Measurements from ENCODE around the gene C7orf33. TPM values are rescaled to one million over a fixed set of nuclear protein-coding genes. Genes with fewer than 3 reads are reported as not detected.

C7orf33 gene
- total RNA-seq, 1 donor from 2014 or later = not detected

DNA sequence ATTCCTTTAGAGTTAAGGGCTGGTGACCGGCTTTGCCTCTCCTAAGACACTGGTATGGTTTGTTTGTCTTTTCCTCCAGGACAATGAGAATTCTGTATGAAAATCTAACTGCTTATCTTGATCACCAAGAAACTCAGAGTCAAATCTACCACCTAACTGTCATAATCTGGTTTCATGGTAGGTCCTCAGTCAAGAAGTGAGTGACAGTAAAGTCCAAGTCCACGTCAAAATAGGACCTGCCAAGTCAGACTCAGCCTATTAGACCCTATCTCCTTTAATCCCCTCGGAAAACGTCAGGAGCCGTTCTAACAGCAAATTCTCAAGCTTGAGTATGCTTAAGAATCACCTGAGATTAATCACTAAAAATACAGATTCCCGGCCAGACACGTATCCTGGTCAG lies 37.4 kb downstream of the C7orf33 start:
- Histone ChIP-seq H3K36me3 (no peaks in the 10 kb centered on the region), H3K4me1 (peaks cover 8% of the 10 kb centered on the region), H3K27me3 (ENCODE audit: low read depth) (no peaks in the 10 kb centered on the region), H3K4me3 (no peak overlapping the region), H3K9me3 (no peaks in the 10 kb centered on the region), H3K27ac (no peak overlapping the region)
- no peak for TF ChIP-seq CTCF (IDR thresholded peaks at IDR 0.05)
- no peak for DNase-seq
- intact Hi-C loops (cut with DNase I) = no loop called here
- ATAC-seq = no peak

- H3K27ac ChIP-seq = no peak overlapping the region
- no peaks in the 10 kb centered on the region for H3K4me1 ChIP-seq
- H3K36me3 ChIP-seq = no peaks in the 10 kb centered on the region
- no peak overlapping the region for H3K4me3 ChIP-seq
- intact Hi-C loops (cut with DNase I) = no loop called here
- H3K9me3 ChIP-seq = no peaks in the 10 kb centered on the region
- DNase-seq = no peak
- no peaks in the 10 kb centered on the region for H3K27me3 ChIP-seq (ENCODE audit: low read depth)
- no peak for TF ChIP-seq CTCF (IDR thresholded peaks at IDR 0.05)
- ATAC-seq = no peak
These were observed 39.5 kb downstream of the C7orf33 start for GRCh38 chr7:148630078-148630477.

DNA sequence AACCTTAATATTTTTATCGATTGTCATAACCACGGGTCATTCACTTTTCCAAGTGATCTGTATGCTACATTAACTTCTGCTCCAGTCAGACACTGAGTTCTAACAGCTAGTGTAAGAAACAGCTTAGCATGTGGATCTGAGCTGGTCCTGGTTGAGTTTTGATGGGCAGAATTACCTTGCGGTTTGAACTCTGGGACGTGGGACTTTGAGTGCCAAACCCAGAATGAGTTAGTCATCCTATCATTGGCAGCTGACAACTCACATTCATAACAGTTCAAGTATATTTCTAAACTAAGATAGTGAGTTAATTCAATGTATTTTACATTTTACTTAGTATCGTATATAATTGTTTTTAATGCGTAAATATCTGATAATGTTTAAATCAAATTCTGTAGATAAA lies 43.2 kb downstream of the C7orf33 start:
- TF ChIP-seq CTCF (IDR thresholded peaks at IDR 0.05) = no peak
- intact Hi-C loops (cut with DNase I) = no loop called here
- no peak overlapping the region for H3K27ac ChIP-seq
- H3K27me3 ChIP-seq (ENCODE audit: low read depth) = no peaks in the 10 kb centered on the region
- no peaks in the 10 kb centered on the region for H3K9me3 ChIP-seq
- no peaks in the 10 kb centered on the region for H3K36me3 ChIP-seq
- DNase-seq = no peak
- ATAC-seq = no peak
- H3K4me1 ChIP-seq = no peaks in the 10 kb centered on the region
- H3K4me3 ChIP-seq = no peak overlapping the region

DNA sequence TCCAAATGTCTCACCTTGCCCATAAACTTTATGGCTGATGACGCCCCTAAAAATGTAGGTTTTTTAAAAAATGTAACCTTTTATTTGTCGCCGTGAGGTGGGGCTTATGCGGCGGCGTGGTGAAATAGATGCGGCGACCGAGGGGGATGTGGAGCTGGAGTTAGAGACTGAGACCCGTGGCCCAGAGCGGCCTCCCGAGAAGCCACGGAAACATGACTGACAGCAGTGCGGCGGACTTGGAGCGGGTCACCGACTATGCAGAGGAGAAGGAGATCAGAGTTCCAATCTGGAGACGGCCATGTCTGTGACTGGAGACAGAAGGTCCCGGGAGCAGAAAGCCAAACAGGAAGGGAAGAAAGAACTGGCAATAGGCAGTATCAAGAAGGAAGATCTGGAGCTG lies 46.5 kb downstream of the C7orf33 start:
- TF ChIP-seq CTCF (IDR thresholded peaks at IDR 0.05) = no peak
- ATAC-seq (no peak), DNase-seq (no peak)
- no peak overlapping the region for H3K4me3 ChIP-seq
- H3K36me3 ChIP-seq = no peaks in the 10 kb centered on the region
- intact Hi-C loops (cut with DNase I) = no loop called here
- no peaks in the 10 kb centered on the region for H3K9me3 ChIP-seq
- H3K4me1 ChIP-seq = no peaks in the 10 kb centered on the region
- H3K27ac ChIP-seq = no peak overlapping the region
- no peaks in the 10 kb centered on the region for H3K27me3 ChIP-seq (ENCODE audit: low read depth)

DNA sequence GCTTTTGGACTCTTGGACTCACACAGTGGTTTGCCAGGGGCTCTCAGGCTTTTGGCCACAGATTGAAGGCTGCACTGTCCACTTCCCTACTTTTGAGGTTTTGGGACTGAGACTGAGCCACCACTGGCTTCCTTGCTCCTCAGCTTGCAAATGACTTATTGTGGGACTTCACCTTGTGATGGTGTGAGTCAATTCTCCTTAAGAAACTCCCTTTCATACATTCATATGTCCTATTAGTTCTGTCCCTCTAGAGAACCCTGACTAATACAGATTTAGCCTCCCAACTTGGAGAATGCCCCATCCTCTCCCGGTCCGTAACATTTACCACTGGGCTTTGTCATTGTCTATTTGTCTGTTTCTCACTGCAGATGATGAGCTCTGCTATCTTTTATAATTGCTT lies 55.3 kb downstream of the C7orf33 start:
- H3K27ac ChIP-seq = no peak overlapping the region
- ATAC-seq (no peak), DNase-seq (no peak)

More for the DNA sequence above, 55.3 kb downstream of the C7orf33 start:
- no peak for TF ChIP-seq CTCF (IDR thresholded peaks at IDR 0.05)
- intact Hi-C loops (cut with DNase I) = no loop called here
- Histone ChIP-seq H3K9me3 (no peaks in the 10 kb centered on the region), H3K36me3 (no peaks in the 10 kb centered on the region), H3K4me3 (no peak overlapping the region), H3K27me3 (ENCODE audit: low read depth) (no peaks in the 10 kb centered on the region), H3K4me1 (no peaks in the 10 kb centered on the region)
